ENCODE data around the gene NR4A3. TPM values are rescaled to one million over a fixed set of nuclear protein-coding genes. Genes with fewer than 3 reads are reported as not detected.
"Not testable (repeated sequence)": the region's sequence is repeated elsewhere in the genome, so short reads cannot be mapped to it uniquely, and the experiment has no call there.

Gene NR4A3
- total RNA-seq, 1 donor, result 1.5 TPM

DNA sequence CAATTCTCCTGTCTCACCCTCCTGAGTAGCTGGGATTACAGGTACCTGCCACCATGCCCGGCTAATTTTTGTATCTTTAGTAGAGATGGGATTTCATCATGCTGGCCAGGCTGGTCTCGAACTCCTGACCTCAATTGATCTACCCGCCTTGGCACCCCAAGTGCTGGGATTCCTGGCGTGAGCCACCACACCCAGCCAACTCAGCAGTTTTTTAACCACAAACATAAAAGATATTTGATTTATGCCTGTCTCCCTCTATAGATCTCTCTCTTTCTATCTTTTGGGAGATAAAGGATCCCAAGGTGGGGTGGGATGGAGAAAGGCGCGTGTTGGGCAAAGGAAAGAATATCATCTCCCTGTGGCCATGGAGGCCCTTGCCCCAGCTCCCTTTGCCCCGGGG is 26.8 kb downstream of the NR4A3 start:
- TF ChIP-seq, protein P1, sequence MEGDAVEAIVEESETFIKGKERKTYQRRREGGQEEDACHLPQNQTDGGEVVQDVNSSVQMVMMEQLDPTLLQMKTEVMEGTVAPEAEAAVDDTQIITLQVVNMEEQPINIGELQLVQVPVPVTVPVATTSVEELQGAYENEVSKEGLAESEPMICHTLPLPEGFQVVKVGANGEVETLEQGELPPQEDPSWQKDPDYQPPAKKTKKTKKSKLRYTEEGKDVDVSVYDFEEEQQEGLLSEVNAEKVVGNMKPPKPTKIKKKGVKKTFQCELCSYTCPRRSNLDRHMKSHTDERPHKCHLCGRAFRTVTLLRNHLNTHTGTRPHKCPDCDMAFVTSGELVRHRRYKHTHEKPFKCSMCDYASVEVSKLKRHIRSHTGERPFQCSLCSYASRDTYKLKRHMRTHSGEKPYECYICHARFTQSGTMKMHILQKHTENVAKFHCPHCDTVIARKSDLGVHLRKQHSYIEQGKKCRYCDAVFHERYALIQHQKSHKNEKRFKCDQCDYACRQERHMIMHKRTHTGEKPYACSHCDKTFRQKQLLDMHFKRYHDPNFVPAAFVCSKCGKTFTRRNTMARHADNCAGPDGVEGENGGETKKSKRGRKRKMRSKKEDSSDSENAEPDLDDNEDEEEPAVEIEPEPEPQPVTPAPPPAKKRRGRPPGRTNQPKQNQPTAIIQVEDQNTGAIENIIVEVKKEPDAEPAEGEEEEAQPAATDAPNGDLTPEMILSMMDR (IDR thresholded peaks at IDR 0.05; ENCODE audit: insufficient read depth, low read length), result no peak
- no peak overlapping the region for H3K4me3 ChIP-seq (ENCODE audit: low read depth, low read length)
- no peak for DNase-seq (ENCODE audit: low read depth)

DNA sequence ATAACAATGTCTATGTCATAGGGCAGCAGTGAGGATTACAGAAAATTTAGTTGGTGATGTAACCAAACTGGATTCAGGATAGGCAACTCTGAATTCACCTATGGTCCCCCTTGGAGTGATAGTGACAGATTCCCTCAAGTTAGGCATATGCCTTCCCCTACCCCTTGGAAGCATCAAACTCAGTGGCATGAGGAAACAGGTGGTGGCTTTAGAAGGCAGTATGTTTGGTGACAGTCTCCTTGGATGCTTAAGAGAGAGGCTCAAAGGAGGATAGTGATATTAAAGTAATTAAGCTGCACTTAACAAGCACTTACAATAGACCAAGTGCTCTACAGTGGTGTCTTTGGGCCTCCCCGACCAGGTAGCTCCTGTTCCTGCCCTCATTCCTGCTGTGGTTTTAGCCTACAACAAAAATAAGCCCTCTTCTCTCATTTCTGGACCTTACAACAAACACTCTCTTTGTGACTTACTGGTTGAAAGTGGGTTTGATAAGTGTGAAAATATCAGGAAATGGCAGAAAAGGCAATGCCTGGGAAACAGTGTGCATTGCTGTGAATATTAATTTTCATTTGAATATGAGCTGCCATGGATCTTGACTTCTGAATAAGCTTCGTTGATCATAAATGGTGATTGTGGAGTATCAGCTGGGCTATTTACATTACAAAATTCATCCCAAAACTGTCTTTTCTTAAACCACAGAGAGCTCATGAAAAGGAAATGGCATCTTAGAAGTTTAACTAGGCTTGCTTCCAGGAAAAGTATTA is 29.2 kb downstream of the NR4A3 start:
- H3K4me3 ChIP-seq (ENCODE audit: low read depth, low read length), result no peak overlapping the region
- no peak for DNase-seq (ENCODE audit: low read depth)
- TF ChIP-seq, protein P1 (IDR thresholded peaks at IDR 0.05; ENCODE audit: insufficient read depth, low read length), result no peak

DNA sequence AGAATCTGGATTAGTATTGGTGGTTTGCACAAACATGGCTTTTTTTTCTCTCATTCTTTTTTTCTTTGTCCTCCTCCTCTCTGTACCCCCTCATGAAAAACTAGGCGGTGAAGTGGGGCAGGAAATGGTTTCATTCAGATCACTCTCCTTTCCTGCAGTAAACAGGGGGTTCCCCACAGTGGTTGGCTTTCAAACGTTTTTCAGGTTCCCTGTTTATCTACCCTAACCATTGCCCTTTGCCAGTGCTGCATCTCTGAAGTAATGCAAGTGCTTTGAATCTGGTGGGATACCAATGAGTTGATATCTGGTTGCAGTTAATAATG is 29.8 kb downstream of the NR4A3 start:
- TF ChIP-seq, protein P1 (IDR thresholded peaks at IDR 0.05; ENCODE audit: insufficient read depth, low read length), result no peak
- no peak for DNase-seq (ENCODE audit: low read depth)
- H3K4me3 ChIP-seq (ENCODE audit: low read depth, low read length), result no peak overlapping the region

DNA sequence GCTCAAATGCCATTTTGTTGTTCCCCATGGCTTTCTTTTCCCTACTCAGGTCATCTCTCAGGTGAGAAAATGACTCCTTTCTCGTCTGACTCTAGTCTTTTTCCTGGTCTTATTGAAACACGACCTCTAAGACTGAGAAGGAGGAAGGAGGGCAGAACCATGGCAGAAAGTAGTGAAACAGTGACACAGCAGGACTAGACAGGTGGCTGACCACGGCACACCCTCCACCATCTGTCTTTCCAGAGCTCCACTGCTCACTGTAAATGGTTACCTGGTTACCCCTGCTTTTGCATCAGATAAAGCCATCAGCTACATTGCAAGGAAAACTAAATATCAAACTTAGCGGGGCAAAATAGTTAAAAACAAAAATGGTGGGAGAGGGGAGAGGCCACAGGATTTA is 30.9 kb downstream of the NR4A3 start:
- DNase-seq (ENCODE audit: low read depth), result no peak
- TF ChIP-seq, protein P1 (IDR thresholded peaks at IDR 0.05; ENCODE audit: insufficient read depth, low read length), result no peak
- no peak overlapping the region for H3K4me3 ChIP-seq (ENCODE audit: low read depth, low read length)

DNA sequence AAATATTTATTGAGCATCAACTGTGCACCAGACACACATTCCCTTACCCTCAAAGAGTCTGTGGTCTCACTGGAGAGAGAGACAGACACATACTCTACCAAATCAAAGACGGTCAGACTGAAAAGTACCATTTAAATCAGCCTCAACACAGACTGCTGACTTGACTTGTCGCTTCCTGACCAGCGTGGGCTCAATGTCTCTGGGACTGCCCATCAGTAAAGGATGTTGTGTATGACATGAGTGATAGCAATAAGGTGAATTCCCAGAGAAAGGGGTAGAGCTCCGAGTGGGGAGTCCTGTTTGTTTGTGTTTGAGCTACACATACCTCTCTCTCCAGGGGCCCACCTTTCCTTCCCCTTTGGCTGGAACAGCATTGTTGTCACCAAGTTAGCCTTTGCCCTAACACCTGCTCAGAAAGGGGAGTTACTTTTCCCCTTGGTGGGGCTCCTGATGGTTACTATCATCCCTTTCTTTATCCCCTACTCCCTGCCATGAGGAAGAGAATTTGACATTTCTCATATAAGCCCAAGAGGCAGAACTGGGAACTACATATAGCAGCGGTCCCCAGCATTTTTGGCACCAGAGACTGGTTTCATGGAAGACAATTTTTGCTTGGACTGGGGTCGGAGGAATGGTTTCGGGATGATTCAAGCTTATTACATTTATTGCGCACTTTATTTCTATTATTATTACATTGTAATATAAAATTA is 33.9 kb downstream of the NR4A3 start:
- H3K4me3 ChIP-seq (ENCODE audit: low read depth, low read length), result no peak overlapping the region
- TF ChIP-seq, protein P1 (IDR thresholded peaks at IDR 0.05; ENCODE audit: insufficient read depth, low read length), result no peak
- DNase-seq (ENCODE audit: low read depth), result no peak

DNA sequence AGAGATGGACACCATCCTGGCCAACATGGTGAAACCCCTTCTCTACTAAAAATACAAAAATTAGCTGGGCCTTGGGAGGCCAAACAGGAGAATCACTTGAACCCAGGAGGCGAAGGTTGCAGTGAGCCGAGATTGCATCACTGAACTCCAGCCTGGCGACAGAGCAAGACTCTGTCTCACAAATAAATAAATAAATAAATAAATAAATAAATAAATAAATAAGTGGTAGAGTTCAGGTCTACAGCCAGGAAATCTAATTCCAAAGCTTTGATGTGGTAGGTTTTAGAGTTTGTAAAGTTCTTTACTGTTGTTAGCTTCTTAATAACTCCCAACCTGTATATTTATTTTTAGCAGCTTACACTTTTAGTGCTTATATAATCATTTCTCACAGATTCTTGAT is 35.9 kb downstream of the NR4A3 start:
- not testable (repeated sequence) for H3K4me3 ChIP-seq (ENCODE audit: low read depth, low read length); DNase-seq (ENCODE audit: low read depth)

DNA sequence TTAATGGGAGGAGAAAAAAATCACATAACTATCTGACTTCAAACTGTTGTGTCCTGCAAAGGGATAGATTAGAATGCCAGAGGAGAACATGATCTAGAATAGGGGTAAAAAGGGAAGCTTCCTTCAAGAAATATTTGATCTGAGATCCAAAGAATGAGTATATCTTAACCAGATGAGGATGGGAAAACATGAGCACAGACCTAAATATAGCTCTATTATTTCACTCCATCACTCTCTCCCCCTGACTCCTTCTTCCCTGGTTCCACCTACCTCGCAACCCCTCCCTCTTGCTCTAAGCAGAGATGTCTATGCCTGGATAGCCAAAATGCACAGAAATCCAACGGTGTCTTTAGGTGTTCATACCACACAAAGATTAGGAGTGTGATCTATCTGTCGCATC is 36.4 kb downstream of the NR4A3 start:
- no peak overlapping the region for H3K4me3 ChIP-seq (ENCODE audit: low read depth, low read length)
- DNase-seq (ENCODE audit: low read depth), result no peak
- TF ChIP-seq, protein P1 (IDR thresholded peaks at IDR 0.05; ENCODE audit: insufficient read depth, low read length), result no peak
